Lung (tissue), 12 donors: ENCODE results near the gene ASIC1. TPM values are rescaled to one million over a fixed set of nuclear protein-coding genes. Genes with fewer than 3 reads are reported as not detected.

Source experiments
- ATAC-seq: fragments of 200-7000 bp; cut with Tn5 transposase; one replicate; pipeline ENCODE4 v1.9.1; 2020; ENCODE audit warnings: moderate number of reproducible peaks; ENCODE audit not compliant: insufficient read depth, low FRiP score
- DNase-seq, 3 donors: peaks; one replicate each; pipeline ENCODE4 v3.0.0-alpha.2; 2013 to 2017
- H3K27ac ChIP-seq, 2 donors: one replicate each; pipeline ENCODE4 v1.5.1; 2013; ENCODE audit warnings: mild to moderate bottlenecking in 2 of 2, moderate library complexity in 2 of 2, control low read depth in 1 of 2, inconsistent platforms in 1 of 2, low read depth in 1 of 2, low read length in 1 of 2
- H3K27me3 ChIP-seq, 3 donors: one replicate each; pipeline ENCODE4 v1.5.1; 2013; ENCODE audit warnings: low read length in 2 of 3; ENCODE audit not compliant: control insufficient read depth in 3 of 3, insufficient read depth in 3 of 3
- H3K36me3 ChIP-seq, 4 donors: one replicate each; pipeline ENCODE4 v1.5.1; 2013; ENCODE audit warnings: low read length in 4 of 4, mild to moderate bottlenecking in 1 of 4, moderate library complexity in 1 of 4; ENCODE audit not compliant: control insufficient read depth in 4 of 4, insufficient read depth in 4 of 4
- H3K4me1 ChIP-seq, 5 donors: one replicate each; pipeline ENCODE4 v1.5.1; 2013; ENCODE audit warnings: low read length in 5 of 5, mild to moderate bottlenecking in 2 of 5, moderate library complexity in 1 of 5; ENCODE audit not compliant: control insufficient read depth in 5 of 5, insufficient read depth in 5 of 5
- H3K4me3 ChIP-seq: one replicate; pipeline ENCODE4 v1.5.1; 2013; ENCODE audit warnings: mild to moderate bottlenecking, control low read depth, moderate library complexity
- H3K9ac ChIP-seq, 2 donors: one replicate each; pipeline ENCODE4 v1.5.1; 2013; ENCODE audit warnings: low read length in 2 of 2, control low read depth in 1 of 2; ENCODE audit not compliant: insufficient read depth in 1 of 2
- H3K9me3 ChIP-seq, 4 donors: one replicate each; pipeline ENCODE4 v1.5.1; 2013; ENCODE audit warnings: low read length in 3 of 4, mild to moderate bottlenecking in 1 of 4, moderate library complexity in 1 of 4; ENCODE audit not compliant: control insufficient read depth in 4 of 4, insufficient read depth in 3 of 4
- CTCF ChIP-seq: IDR thresholded peaks from 2 replicates; pipeline ENCODE4 v1.5.1; 2012; ENCODE audit warnings: mild to moderate bottlenecking; ENCODE audit errors: control extremely low read depth, extremely low read depth
- WGBS, 2 donors: extraction: QIAGEN DNeasy Blood & Tissue Kit; methylation state at CpG; one replicate each; pipeline ENCODE4 v1.1.7; 2013; 5-methylcytosine and 5-hydroxymethylcytosine counted together
- polyA plus RNA-seq, 2 donors: library from polyadenylated mRNA; stranded (reverse); fragments of 200-250 nt; gene quantifications; one replicate each; pipeline ENCODE4 v1.2.1, GENCODE V29; 2013
- total RNA-seq, 2 donors: library from RNA; depleted of rRNA in 1 of 2; stranded (reverse); fragments of >200 nt in 1 of 2; gene quantifications; one replicate each; pipeline ENCODE4 v1.2.1, GENCODE V29; 2014 to 2021
- donor health status: control.
- donor health status: control.
- donor health status: Bipolar disorder and iron deficiency.
- donor health status: healthy.
- donor health status: DM: yes; HTN: yes; CAD: no.

ASIC1 gene
- total and polyA plus RNA-seq, 4 donors = 0.41 to 2.0 (median 1.3) TPM

GRCh38 chr12:50074936-50075807 lies 17.8 kb downstream of the ASIC1 start:
- Histone ChIP-seq H3K9ac (no peak overlapping the region), H3K9me3 (no peaks in the 10 kb centered on the region), H3K36me3 (no peaks in the 10 kb centered on the region), H3K4me1 (peaks cover 0 to 7% (median 3%) of the 10 kb centered on the region in 5 donors), H3K4me3 (no peak overlapping the region), H3K27ac (no peak overlapping the region), H3K27me3 (no peaks in the 10 kb centered on the region)
- ATAC-seq (peak; percentile 90), DNase-seq (peak; percentile 83 to 85 (median 84))
- WGBS, 2 donors = 6 to 7% methylated on average over 9 of the region's 9 CpGs
- peak; percentile 88 for TF ChIP-seq CTCF

- no peak for ATAC-seq
- Histone ChIP-seq H3K27ac (no peak overlapping the region), H3K9me3 (no peaks in the 10 kb centered on the region), H3K27me3 (no peaks in the 10 kb centered on the region), H3K36me3 (no peaks in the 10 kb centered on the region), H3K4me1 (peaks cover 0 to 4% (median 0%) of the 10 kb centered on the region in 5 donors), H3K4me3 (no peak overlapping the region), H3K9ac (no peak overlapping the region)
- TF ChIP-seq CTCF = no peak
- DNase-seq = no peak
- 92 to 96% methylated on average over 1 of the region's 1 CpG for WGBS, 2 donors
Measured at GRCh38 chr12:50075808-50076170, 18.4 kb downstream of the ASIC1 start.

GRCh38 chr12:50077099-50077498 lies 19.7 kb downstream of the ASIC1 start:
- Histone ChIP-seq H3K9ac (no peak overlapping the region), H3K4me1 (peaks cover 0 to 4% (median 0%) of the 10 kb centered on the region in 5 donors), H3K9me3 (no peaks in the 10 kb centered on the region), H3K36me3 (no peaks in the 10 kb centered on the region), H3K4me3 (no peak overlapping the region), H3K27me3 (no peaks in the 10 kb centered on the region), H3K27ac (no peak overlapping the region)
- no peak for TF ChIP-seq CTCF
- ATAC-seq (no peak), DNase-seq (no peak)
- 90 to 94% methylated on average over 12 of the region's 12 CpGs for whole genome bisulfite sequencing, 2 donors
